ENCODE results near the gene CDK16.
"Not testable (repeated sequence)": the region's sequence is repeated elsewhere in the genome, so short reads cannot be mapped to it uniquely, and the experiment has no call there.

The CDK16 gene

GRCh38 chrX:47242321-47242720 lies 23.8 kb downstream of the CDK16 start:
- no peak for FAIRE-seq
- no peak for TF ChIP-seq PAX5 (IDR thresholded peaks at IDR 0.05; ENCODE audit: insufficient read depth, low read length, severe bottlenecking)
- no peak for TF ChIP-seq SPI1 (IDR thresholded peaks at IDR 0.05; ENCODE audit: low read depth, low read length)
- no peak for TF ChIP-seq TAF1 (IDR thresholded peaks at IDR 0.05; ENCODE audit: low read depth, low read length)
- no peak for TF ChIP-seq POU2F2 (IDR thresholded peaks at IDR 0.05; ENCODE audit: low read depth, low read length)
- no peak for TF ChIP-seq POLR2A (IDR thresholded peaks at IDR 0.05; ENCODE audit: low read depth, low read length)
- no peak for TF ChIP-seq POLR2AphosphoS5 (IDR thresholded peaks at IDR 0.05; ENCODE audit: low read depth, low read length)
- DNase-seq (ENCODE audit: insufficient read length, low spot score) = no peak

- DNase-seq (ENCODE audit: insufficient read length, low spot score) = no peak
These were observed 24.9 kb downstream of the CDK16 start for GRCh38 chrX:47243351-47243750.

GRCh38 chrX:47244676-47245075 lies 26.2 kb downstream of the CDK16 start:
- DNase-seq (ENCODE audit: insufficient read length, low spot score) (no peak), FAIRE-seq (no peak)
- no peak for TF ChIP-seq PAX5 (IDR thresholded peaks at IDR 0.05; ENCODE audit: insufficient read depth, low read length, severe bottlenecking)
- no peak for TF ChIP-seq SPI1 (IDR thresholded peaks at IDR 0.05; ENCODE audit: low read depth, low read length)
- TF ChIP-seq POU2F2 (IDR thresholded peaks at IDR 0.05; ENCODE audit: low read depth, low read length) = no peak
- TF ChIP-seq TAF1 (IDR thresholded peaks at IDR 0.05; ENCODE audit: low read depth, low read length) = no peak
- no peak for TF ChIP-seq POLR2A (IDR thresholded peaks at IDR 0.05; ENCODE audit: low read depth, low read length)
- TF ChIP-seq POLR2AphosphoS5 (IDR thresholded peaks at IDR 0.05; ENCODE audit: low read depth, low read length) = no peak

More at GRCh38 chrX:47243351-47243750, 24.9 kb downstream of the CDK16 start:
- no peak for FAIRE-seq
- TF ChIP-seq TAF1 (IDR thresholded peaks at IDR 0.05; ENCODE audit: low read depth, low read length) (no peak), POU2F2 (IDR thresholded peaks at IDR 0.05; ENCODE audit: low read depth, low read length) (no peak), POLR2AphosphoS5 (IDR thresholded peaks at IDR 0.05; ENCODE audit: low read depth, low read length) (no peak), PAX5 (IDR thresholded peaks at IDR 0.05; ENCODE audit: insufficient read depth, low read length, severe bottlenecking) (no peak), POLR2A (IDR thresholded peaks at IDR 0.05; ENCODE audit: low read depth, low read length) (no peak), SPI1 (IDR thresholded peaks at IDR 0.05; ENCODE audit: low read depth, low read length) (no peak)

GRCh38 chrX:47245156-47245555 lies 26.7 kb downstream of the CDK16 start:
- DNase-seq (ENCODE audit: insufficient read length, low spot score) (no peak), FAIRE-seq (no peak)
- no peak for TF ChIP-seq POLR2A (IDR thresholded peaks at IDR 0.05; ENCODE audit: low read depth, low read length)
- no peak for TF ChIP-seq SPI1 (IDR thresholded peaks at IDR 0.05; ENCODE audit: low read depth, low read length)
- no peak for TF ChIP-seq POU2F2 (IDR thresholded peaks at IDR 0.05; ENCODE audit: low read depth, low read length)
- no peak for TF ChIP-seq POLR2AphosphoS5 (IDR thresholded peaks at IDR 0.05; ENCODE audit: low read depth, low read length)
- no peak for TF ChIP-seq TAF1 (IDR thresholded peaks at IDR 0.05; ENCODE audit: low read depth, low read length)
- no peak for TF ChIP-seq PAX5 (IDR thresholded peaks at IDR 0.05; ENCODE audit: insufficient read depth, low read length, severe bottlenecking)

- DNase-seq (ENCODE audit: insufficient read length, low spot score) = no peak
- FAIRE-seq = no peak
- TF ChIP-seq POLR2AphosphoS5 (IDR thresholded peaks at IDR 0.05; ENCODE audit: low read depth, low read length) (no peak), PAX5 (IDR thresholded peaks at IDR 0.05; ENCODE audit: insufficient read depth, low read length, severe bottlenecking) (no peak), POLR2A (IDR thresholded peaks at IDR 0.05; ENCODE audit: low read depth, low read length) (no peak), SPI1 (IDR thresholded peaks at IDR 0.05; ENCODE audit: low read depth, low read length) (no peak), POU2F2 (IDR thresholded peaks at IDR 0.05; ENCODE audit: low read depth, low read length) (no peak), TAF1 (IDR thresholded peaks at IDR 0.05; ENCODE audit: low read depth, low read length) (no peak)
These were observed 28.9 kb downstream of the CDK16 start for GRCh38 chrX:47247206-47247998.

- FAIRE-seq = no peak
- no peak for DNase-seq (ENCODE audit: insufficient read length, low spot score)
- TF ChIP-seq POU2F2 (IDR thresholded peaks at IDR 0.05; ENCODE audit: low read depth, low read length) = no peak
- no peak for TF ChIP-seq POLR2AphosphoS5 (IDR thresholded peaks at IDR 0.05; ENCODE audit: low read depth, low read length)
- TF ChIP-seq TAF1 (IDR thresholded peaks at IDR 0.05; ENCODE audit: low read depth, low read length) = no peak
- TF ChIP-seq SPI1 (IDR thresholded peaks at IDR 0.05; ENCODE audit: low read depth, low read length) = no peak
- no peak for TF ChIP-seq PAX5 (IDR thresholded peaks at IDR 0.05; ENCODE audit: insufficient read depth, low read length, severe bottlenecking)
- TF ChIP-seq POLR2A (IDR thresholded peaks at IDR 0.05; ENCODE audit: low read depth, low read length) = no peak
These were observed 29.5 kb downstream of the CDK16 start for GRCh38 chrX:47247999-47248320.

GRCh38 chrX:47248576-47248975 lies 30.1 kb downstream of the CDK16 start:
- TF ChIP-seq SPI1 (IDR thresholded peaks at IDR 0.05; ENCODE audit: low read depth, low read length) (no peak), POLR2AphosphoS5 (IDR thresholded peaks at IDR 0.05; ENCODE audit: low read depth, low read length) (no peak)
- DNase-seq (ENCODE audit: insufficient read length, low spot score) (no peak), FAIRE-seq (no peak)

GRCh38 chrX:47250017-47250347 lies 31.5 kb downstream of the CDK16 start:
- no peak for DNase-seq (ENCODE audit: insufficient read length, low spot score)
- TF ChIP-seq POU2F2 (IDR thresholded peaks at IDR 0.05; ENCODE audit: low read depth, low read length) = no peak
- no peak for TF ChIP-seq SPI1 (IDR thresholded peaks at IDR 0.05; ENCODE audit: low read depth, low read length)
- TF ChIP-seq POLR2AphosphoS5 (IDR thresholded peaks at IDR 0.05; ENCODE audit: low read depth, low read length) = no peak
- TF ChIP-seq PAX5 (IDR thresholded peaks at IDR 0.05; ENCODE audit: insufficient read depth, low read length, severe bottlenecking) = no peak
- no peak for TF ChIP-seq POLR2A (IDR thresholded peaks at IDR 0.05; ENCODE audit: low read depth, low read length)
- no peak for TF ChIP-seq TAF1 (IDR thresholded peaks at IDR 0.05; ENCODE audit: low read depth, low read length)
- FAIRE-seq = no peak

- FAIRE-seq = not testable (repeated sequence)
These were observed 39.1 kb downstream of the CDK16 start for GRCh38 chrX:47257620-47258019.

GRCh38 chrX:47264483-47265173 lies 46.1 kb downstream of the CDK16 start:
- TF ChIP-seq POLR2AphosphoS5 (IDR thresholded peaks at IDR 0.05; ENCODE audit: low read depth, low read length) (no peak), TAF1 (IDR thresholded peaks at IDR 0.05; ENCODE audit: low read depth, low read length) (no peak), SPI1 (IDR thresholded peaks at IDR 0.05; ENCODE audit: low read depth, low read length) (no peak)
- DNase-seq (ENCODE audit: insufficient read length, low spot score) (no peak), FAIRE-seq (no peak)

More at GRCh38 chrX:47257620-47258019, 39.1 kb downstream of the CDK16 start:
- DNase-seq (ENCODE audit: insufficient read length, low spot score) = not testable (repeated sequence)
